Uterus (tissue), 2 donors: ENCODE measurements around the gene ERCC6L2.

ENCODE experiments used
- CTCF ChIP-seq, 4 experiments: fragments of 200-600 bp in 2 of 4; fragments of 450-650 bp in 2 of 4; sonication (generic) in 2 of 4; IDR thresholded peaks; one replicate each; pipeline ENCODE4 v1.5.1; 2016 to 2019; ENCODE audit warnings: antibody characterized with exemption in 4 of 4, mild to moderate bottlenecking in 2 of 4, moderate library complexity in 1 of 4
- POLR2A ChIP-seq, 2 donors: fragments of 450-650 bp; IDR thresholded peaks; one replicate each; pipeline ENCODE4 v1.6.1; 2016; ENCODE audit warnings: antibody characterized with exemption in 2 of 2, mild to moderate bottlenecking in 1 of 2, moderate library complexity in 1 of 2

GRCh38 chr9:95953986-95954385, 78.5 kb downstream of the ERCC6L2 start:
- TF ChIP-seq POLR2A (IDR thresholded peaks at IDR 0.05) (no peak), CTCF (IDR thresholded peaks at IDR 0.05) (no peak)
